GM19043 (cell line): ENCODE measurements around the gene LPGAT1.
"Not testable (repeated sequence)": the region's sequence is repeated elsewhere in the genome, so short reads cannot be mapped to it uniquely, and the experiment has no call there.

Source experiments
- ATAC-seq: cut with Tn5 transposase; IDR thresholded peaks from one replicate; pipeline ENCODE4 v1.9.1; 2021; ENCODE audit warnings: low read depth; ENCODE audit not compliant: unreplicated experiment

LPGAT1 gene

DNA sequence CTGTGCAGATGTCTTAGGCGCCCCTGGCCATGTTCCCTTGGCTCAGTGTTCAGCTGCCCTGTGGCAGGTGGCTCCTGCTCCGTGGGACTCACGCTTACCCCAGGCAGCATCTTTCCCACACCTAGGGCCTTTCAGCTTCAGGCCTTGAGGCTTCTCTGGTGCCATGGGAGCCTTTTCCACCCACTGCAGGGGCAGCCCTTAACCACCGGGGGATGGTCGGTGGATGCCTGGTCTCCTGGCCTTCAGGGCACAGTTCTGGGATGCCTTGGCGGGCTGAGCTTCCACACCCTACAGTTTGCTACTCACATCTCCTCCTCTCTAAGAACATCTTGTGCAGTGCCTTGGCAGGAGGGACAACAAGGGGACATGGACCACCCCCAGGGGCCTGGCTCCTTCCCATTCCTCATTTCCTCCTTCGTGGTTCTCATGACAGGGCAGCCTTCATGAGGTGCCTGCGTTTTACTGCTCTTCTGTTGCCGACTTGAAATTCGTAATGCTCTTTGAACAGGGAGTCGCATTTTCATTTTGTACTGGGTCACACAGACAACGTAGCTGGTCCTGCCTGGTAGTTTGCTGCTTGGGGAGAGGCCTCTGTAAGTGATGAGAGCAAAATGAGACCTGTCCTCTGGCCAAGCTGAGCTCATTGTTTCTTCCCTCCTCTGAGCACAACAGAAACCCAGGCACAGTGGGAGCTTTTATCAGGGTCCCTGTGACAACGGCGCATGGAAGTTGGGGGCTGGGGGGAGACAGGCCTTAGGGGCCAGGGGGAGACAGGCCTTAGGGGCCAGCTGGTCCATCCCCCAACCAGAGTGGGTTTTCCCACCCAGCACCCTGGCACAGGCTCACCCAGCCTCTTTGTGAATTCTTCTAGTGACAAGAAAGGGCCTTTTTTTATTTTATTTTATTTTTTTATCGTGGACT, 93.2 kb downstream of the LPGAT1 start:
- ATAC-seq, result no peak

DNA sequence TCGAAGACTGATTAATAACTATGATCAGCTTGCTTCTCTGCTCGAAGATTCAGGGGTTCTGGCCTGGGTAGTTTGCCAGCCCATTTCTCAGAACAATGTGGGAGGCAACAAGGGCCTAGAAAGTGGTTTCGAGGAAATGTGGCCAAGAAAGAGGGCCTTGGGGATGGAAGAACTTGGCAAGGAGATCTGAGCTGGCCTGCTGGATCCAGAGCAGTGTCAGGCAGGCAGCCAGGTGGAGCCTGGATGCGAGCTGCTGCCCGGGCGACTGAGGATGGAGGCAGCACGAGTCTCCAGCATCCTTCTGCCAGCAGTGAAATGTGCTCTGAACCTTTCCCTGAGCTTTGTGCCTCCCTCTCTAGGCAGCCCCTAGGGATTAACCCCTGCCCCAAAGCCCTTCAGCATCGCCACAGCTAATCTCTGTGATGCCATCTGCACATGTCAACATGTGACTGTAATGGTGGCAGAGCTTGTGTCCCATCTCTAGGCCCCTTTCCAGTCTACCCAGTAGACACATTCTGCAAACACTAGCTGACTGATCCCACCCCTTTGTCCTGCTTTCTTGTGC, 94.1 kb downstream of the LPGAT1 start:
- ATAC-seq, result no peak

DNA sequence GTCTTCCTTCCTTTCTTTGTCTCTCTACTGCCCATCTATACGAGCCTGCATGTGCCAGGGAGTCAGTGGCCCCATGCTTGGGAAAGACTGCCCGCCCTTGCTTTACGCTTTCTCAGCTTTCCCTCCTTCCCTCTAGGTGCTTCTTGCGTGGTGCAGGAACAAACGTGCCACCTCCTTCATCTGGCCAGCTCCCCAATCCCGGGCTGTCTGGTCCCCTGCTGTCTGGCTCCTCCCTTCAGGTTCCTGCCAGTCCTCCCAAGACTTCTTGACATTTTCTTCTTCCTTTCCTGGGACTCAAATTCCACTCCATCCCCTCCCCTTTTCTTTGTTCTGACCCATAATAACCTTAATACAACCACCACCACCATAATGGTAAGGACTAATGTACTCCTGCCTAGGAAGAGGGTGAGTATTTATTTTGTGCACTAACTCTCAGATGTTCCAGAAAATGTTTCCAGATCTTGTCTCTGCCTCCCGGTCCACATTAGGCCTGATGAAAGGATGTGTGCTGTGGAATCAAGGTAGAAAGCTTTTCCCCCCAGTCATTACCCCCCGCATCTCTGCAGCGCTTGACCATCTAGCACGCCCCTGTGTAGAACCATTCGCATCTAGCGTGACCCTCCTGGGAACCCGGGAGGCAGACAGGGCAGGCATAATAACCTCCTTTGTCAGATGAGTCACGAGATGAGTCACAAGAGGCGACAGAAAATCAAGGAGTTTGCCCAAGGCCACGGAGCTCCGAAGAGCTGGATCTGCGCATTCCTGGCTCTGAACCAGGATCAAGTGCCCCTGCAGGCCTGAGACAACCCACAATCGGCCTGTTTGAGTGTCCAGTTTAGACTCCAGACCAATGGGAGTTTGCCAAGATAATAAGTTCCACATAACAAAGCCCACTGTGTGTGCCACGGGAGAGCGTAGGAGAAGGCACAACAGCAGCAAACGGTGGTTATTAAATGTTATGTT, 95.1 kb downstream of the LPGAT1 start:
- no peak for ATAC-seq

DNA sequence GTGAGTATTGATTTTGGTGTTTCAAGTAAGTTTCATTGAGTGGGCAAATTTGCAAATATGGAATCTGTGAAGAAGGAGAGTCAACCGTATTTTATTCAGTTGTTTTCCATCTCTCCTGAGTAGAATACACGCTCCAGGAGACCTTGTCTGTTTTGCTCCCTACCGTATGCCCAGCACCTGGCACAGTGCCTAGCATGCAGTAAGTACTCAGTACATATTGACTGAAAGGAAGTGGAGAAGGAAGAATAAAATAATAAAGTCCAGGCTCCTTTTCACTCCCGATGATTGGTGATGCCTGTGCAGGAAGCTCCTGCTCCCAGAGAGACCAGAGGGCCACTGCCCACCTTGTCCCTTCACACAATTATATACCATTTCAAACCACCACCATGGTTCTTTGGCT, 95.8 kb downstream of the LPGAT1 start:
- no peak for ATAC-seq

DNA sequence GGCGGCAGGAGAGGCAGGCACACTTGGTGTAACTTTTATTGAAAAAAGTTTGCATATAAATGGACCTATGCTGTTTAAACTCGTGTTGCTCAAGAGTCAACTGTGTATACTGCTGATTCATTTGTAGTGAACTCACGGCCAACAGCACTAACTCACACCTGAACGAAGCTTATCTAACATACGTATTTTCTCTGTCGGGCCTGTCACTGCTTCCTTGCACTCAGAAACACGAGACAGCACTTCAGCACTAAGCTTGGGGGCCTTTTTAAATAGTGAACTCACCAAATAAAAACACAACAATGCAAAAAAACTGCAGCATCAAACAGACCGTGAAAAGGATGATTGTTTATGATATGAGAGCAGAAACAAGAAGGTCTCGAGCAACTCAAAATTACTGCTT, 96.2 kb downstream of the LPGAT1 start:
- no peak for ATAC-seq

DNA sequence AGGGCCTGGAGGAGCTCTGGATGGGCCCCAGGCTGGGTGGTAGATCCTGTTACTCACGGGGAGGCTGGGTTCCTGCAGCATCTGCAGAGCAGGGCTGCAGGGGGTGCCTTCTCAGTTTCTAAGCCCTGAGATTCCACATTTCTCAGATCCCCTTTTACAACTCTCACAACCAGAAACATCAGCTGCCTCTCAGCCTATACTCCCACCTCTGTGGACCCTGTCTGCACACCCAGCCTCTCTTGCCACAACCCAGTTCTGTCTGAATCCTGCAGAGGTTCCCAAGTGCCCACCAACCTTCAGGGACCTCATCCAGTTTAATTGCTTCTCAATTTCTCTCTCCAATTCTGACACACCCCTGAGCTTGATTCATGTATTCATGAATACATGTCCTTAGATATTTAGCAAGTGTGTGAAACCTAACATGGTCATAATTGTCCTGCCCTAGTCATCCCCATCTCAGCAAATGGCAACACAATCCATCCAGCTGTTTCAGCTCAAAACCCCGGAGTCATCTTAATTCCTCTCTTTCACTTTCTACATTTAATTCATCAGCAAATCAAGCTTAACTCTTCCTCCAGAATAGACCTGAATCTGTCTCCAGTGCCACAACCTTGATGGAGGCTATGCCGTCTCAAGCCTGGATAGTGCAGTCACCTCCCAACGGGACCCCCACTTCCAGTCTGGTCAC, 98.1 kb downstream of the LPGAT1 start:
- peak; percentile 78 for ATAC-seq

DNA sequence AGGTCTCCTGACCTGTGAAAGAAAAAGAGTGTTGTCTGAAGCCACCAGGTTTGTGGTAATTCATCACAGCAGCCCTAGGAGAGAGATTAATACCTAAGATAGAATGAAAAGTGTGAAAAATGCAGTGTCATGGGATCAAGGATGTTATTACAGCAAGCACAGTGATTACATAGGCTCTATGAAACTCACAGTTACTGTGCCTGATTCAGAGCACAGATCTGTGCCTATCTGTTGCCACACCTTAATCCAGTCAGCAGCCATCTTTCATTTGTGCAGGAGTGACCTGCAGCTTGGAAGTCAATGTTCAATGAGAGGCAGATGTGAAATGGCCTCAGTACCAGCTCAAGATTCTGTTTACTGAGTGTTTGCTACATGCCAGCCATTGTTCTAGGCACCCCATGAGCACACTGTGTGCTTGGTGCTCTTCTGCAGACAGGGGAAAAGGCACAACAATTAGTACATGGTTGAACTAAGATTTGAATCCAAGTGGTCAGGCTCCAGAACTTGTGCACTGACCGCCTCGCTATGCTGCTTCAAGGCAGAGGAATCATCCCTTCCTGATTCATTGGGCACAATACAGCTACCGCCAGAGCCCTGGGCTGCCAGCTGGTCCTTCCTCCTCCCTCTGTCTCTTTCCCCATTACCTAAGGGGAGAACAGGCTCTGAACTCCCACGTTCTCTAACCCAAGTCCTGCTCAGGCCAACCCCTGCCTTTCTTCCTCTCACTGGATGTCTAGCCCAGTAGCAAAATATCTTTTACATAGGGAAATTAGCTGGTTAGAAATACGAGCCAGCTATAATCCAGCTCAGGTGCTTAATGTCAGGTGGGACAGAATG, 98.9 kb downstream of the LPGAT1 start:
- ATAC-seq, result peak; percentile 29

DNA sequence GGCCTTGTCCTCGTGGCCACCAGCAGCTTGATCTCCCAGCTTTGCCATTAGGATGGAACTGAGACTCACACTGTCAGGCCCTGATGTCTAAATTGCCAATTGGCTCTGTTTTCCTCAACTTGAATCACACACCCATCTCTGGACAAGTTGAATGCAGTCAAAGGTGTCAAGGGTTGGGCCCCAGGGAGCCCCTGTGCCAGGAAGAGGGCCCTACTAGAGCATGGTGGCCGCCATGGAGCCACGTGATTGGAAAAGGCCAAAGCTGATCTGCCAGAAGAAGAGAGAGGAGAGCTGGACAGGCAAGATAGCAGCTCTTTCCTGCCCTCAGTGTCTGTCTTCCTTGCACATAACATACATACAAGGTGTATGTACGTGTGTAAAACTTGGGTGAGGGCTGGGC, 100.2 kb downstream of the LPGAT1 start:
- ATAC-seq, result no peak

DNA sequence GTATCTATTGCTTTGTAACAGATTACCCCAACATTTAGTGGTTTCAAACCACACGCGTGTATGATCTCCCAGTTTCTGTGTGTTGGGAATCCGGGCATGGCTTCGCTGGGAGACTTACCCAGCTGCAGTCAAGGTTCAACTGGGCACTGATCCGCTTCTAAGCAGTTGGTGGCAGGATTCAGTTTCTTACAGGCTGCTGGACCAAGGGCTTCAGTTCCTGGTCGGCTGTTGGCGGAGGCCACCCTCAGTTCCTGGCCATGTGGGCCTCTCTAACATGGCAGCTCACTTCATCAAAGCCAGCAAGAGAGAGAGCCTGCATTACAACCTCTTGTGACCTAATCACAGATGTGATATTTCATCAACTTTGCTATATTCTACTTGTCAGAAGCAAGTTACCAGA, 101.3 kb downstream of the LPGAT1 start:
- ATAC-seq, result no peak

DNA sequence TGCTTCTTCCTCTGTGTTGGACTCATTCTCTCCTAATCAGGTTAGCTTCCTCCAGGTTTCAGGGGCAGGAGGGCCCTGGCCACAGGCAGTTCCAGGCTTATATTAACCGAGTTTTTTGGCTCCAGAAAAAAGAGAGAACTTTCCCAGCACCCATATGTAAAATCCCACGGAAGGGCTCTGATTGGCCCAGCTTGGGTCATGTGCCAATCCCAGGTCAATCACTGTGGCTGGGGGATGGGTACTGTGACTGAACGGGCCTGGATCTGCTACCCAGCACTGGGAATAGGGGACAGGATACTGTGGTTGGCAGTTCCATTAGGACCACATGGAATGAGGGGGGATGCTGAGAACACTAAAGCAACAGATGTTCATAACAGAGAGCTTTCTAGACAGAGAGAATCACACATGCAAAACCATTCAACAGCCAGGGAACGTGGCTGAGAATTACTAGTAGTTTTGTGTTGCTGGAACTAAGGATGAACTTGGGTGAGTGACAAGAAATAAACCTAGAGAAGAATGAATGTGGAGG, 104.0 kb downstream of the LPGAT1 start:
- ATAC-seq, result no peak

DNA sequence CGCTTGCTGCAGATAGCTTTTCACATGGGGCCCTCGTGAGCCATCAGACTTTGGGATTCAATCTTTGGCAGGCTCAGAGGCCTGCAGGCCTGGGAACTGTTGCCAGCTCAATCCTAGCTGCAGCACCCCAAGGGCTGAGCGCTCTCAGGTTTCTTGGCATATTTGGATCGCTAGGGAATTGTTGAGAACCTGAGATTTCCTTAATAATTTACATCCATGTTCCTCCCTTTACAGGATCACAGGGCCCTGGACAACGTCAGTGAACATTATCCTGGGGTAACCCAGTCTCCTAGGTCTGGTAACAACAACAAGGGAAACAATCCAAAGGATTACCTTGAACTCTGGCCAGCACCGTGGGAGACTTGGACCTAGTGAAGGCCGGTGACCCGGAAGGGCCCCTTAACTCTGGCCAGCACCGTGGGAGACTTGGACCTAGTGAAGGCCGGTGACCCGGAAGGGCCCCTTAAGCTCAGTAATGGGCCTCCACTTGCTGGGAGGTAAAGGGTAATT, 105.8 kb downstream of the LPGAT1 start:
- ATAC-seq, result no peak

DNA sequence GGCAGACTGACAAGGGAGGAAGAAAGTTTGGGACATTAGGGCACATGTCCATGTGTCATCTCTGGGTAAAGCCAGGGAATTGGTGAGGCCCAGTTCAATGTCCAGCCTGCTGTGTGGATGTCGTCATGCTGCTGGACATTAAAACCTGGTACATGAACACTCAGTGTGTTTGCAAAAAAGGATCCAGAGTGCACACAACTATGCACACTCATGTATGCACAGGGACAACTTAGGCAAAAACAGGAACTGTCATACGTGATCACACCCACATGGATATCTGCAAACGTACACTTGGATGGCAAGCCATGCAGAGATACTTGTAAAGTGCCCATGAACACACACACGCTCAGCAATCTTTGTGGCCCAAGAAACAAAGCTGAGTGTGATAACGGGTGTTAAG, 107.3 kb downstream of the LPGAT1 start:
- no peak for ATAC-seq

DNA sequence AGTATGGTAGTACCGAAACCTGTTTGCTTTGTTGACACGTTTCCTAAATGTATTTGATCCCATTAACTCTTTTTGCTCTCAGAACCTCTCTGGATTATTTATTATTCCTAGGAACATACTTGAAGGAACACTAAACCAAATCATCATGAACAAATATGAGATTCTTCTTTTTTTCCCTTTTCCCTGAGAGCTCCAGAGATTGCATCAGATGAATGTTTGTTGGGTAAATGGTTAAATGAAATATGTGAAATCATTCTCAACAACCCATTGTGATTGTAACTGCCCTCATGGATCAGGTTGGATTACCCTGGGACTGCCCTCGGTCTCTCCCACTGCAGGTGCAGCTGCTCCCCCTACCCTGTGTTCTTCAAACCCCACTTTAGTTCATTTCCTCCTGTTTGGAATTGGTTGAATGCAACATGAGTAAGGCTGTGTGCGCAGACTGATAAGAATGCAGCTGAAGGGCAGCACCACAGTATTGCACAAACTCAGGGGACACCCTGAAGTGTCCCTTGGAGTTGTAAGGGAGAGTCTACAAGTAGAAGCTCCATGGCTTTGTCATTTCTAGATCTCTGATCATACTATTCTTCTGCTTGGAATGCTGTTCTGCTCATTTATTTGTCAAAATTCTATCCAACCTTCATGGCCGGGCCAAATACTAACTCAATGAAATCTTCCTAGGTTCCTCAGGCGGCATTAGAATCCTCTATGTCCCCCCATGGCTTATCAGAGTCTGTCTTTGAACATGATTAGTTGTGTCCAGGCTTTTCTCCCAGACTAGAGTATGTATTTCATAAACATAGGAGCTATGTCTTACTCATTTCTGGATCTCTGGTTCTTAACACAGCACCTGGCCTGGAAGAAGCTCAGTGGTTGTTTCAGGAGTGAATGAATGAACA, 108.0 kb downstream of the LPGAT1 start:
- no peak for ATAC-seq

DNA sequence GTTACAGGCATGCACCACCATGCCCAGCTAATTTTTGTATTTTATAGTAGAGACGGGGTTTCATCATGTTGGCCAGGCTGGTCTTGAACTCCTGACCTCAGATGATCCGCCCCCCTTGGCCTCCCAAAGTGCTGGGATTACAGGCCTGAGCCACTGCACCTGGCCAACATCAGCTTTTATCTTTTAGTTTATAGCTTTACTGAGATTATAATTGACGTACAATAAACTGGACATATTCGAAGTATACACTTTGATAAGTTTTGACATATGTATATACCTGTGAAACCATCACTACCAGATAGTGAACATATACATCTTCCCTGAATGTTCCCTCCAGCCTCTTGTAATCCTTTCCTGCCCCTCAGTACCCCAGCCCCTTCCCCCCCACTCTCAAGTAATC, 114.0 kb downstream of the LPGAT1 start:
- not testable (repeated sequence) for ATAC-seq

DNA sequence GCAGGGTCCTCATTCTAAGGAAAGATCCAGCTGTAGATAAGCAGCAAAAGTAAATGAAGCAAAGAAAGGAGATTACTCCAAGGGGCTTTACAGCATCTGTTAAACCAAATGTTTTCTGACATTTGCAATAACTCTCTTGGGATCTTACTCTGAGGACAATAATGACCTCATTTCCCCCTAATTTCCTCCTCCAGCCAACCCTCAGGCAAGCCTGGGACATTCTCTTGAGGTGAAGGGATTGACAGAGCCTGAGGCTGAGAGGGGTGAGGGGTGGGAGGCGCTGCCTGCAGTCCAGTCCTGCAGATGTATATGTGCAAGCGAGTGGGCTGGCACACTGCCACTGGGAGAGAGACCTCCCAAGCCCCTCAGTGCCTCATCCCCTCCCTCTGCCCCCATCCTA, 114.6 kb downstream of the LPGAT1 start:
- no peak for ATAC-seq

DNA sequence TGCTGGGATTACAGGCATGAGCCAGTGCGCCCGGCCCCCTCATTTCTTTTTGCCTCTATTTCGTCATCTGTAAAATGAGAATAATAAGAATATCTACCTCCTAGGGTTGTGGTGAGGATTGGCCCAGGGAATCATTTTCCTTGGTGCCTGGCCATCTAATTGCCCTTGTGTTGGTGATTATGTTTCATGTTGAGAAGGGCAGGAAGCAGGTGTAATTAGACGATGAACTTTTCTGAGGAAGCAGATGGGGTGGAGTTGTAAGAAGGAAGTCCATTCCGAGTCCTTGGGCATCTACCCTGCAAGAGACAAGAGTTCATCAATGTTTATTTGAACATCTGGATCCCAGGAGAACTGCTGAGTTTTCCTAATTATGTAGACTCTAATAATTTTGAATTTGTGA, 116.4 kb downstream of the LPGAT1 start:
- no peak for ATAC-seq

DNA sequence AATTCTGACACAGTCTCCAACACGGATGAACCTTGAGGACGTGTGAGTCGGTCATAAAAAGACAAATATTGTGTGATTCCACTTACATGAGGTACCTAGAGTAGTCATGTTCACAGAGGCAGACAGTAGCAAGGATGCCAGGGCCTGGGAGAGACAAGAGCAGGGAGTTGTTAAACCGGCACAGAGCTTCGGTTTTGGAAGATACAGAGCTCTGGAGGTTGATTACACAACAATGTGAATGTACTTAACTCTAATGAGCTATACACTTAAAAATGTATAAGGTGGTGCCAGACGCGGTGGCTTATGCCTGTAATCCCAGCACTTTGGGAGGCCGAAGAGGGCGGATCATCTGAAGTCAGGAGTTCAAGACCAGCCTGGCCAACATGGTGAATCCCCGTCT, 117.3 kb downstream of the LPGAT1 start:
- no peak for ATAC-seq

DNA sequence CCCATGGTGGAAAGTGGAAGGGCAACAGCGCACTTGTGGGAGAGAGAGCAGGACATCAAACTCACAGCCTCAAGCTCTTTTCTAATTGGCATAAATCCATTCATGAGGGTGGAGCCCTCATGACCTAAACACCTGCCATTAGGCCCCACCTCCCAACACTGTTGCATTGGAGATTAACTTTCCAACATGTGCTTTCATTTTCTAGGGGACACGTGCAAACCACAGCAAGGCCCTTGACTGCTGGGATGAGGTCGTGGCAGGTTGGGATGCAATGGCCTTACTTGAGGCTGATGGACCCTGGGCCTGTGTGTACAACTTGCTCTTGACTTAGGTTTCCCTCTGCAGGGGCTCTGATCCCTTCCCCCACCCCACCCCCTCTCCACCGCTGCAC, 119.3 kb downstream of the LPGAT1 start:
- no peak for ATAC-seq
